AG04449 (cell line): Measurements from ENCODE around the gene FAM117B.

Experiments used
- CTCF ChIA-PET: fragments of 350-600 bp; formaldehyde crosslinking; extraction: SDS; loops from one replicate; lab custom pipeline; 2021; ENCODE audit warnings: antibody characterized with exemption; lab: Yijun Ruan, JAX
- POLR2A ChIA-PET: fragments of 400-600, 350-600 bp; formaldehyde crosslinking; extraction: SDS; loops from one replicate; lab custom pipeline; 2020; ENCODE audit warnings: antibody characterized with exemption, inconsistent platforms; lab: Yijun Ruan, JAX
- DNase-seq: peaks from one replicate; pipeline ENCODE4 v3.0.0-alpha.2; 2010; ENCODE audit warnings: low read depth, low spot score
- H3K4me3 ChIP-seq: 2 replicates; pipeline ENCODE4 v1.5.1; 2011; ENCODE audit warnings: low read depth, mild to moderate bottlenecking, control low read depth, low read length
- TF ChIP-seq, protein P1 (sequence below): IDR thresholded peaks from one replicate; pipeline ENCODE4 v1.5.1; 2011; ENCODE audit warnings: mild to moderate bottlenecking, moderate library complexity, low read length, control low read depth, inconsistent platforms; ENCODE audit not compliant: insufficient read depth; ENCODE audit errors: missing control alignments

FAM117B gene

GRCh38 chr2:202813387-202813786, 178.6 kb downstream of the FAM117B start:
- ChIA-PET POLR2A (no interaction called here), CTCF (interaction anchor here (1.4 kb wide), 1 partner anchor 15 kb away, joined by 4 read pairs; no protein-coding TSS in a partner anchor)
- no peak overlapping the region for H3K4me3 ChIP-seq
- TF ChIP-seq, protein P1, sequence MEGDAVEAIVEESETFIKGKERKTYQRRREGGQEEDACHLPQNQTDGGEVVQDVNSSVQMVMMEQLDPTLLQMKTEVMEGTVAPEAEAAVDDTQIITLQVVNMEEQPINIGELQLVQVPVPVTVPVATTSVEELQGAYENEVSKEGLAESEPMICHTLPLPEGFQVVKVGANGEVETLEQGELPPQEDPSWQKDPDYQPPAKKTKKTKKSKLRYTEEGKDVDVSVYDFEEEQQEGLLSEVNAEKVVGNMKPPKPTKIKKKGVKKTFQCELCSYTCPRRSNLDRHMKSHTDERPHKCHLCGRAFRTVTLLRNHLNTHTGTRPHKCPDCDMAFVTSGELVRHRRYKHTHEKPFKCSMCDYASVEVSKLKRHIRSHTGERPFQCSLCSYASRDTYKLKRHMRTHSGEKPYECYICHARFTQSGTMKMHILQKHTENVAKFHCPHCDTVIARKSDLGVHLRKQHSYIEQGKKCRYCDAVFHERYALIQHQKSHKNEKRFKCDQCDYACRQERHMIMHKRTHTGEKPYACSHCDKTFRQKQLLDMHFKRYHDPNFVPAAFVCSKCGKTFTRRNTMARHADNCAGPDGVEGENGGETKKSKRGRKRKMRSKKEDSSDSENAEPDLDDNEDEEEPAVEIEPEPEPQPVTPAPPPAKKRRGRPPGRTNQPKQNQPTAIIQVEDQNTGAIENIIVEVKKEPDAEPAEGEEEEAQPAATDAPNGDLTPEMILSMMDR, result no peak
- DNase-seq, result no peak

GRCh38 chr2:202814226-202814625, 179.5 kb downstream of the FAM117B start:
- H3K4me3 ChIP-seq, result no peak overlapping the region
- CTCF ChIA-PET, result interaction anchor here (0.6 to 3.4 kb wide), 3 partner anchors 14 to 476 kb away, joined by 3 to 13 read pairs (median 4); no protein-coding TSS in a partner anchor
- no peak for DNase-seq
- POLR2A ChIA-PET, result no interaction called here
- TF ChIP-seq, protein P1, result no peak

DNA sequence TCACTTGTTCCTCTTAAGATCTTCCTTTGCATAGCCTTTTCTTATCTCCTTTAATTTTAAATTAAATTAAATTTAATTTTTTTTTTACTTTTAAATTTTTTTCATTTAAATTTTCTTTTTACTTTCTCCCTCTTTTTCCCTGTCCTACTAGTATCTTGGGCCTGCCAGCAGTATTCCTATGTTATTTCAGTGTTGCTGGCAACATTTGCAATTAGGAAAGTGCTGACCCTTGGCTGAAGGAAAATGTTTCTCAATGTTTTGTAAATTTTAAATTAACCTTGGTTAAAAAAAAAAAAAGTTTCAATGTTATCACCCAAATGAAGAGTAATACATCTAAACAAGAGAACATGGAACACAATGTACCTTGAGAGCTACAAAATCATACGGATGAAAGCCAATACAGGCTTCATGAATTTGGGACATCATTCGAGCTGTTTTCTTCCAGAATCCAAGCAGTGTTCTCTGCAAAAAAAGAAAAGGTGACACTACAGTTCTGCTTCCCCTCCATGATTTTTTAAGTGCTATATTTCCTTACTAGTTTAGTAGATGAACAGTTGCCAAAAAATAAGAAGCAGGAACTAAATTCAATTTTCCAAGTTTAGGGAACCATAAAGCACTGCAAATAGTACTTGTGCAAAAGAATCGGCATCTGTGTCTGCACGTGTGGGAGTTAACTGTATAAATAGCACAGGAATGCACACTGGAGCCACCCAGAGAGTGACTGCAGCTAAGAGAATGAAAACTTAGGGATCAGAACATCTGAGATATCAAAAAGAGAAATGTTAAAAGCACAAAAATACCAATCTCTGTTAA, 181.0 kb downstream of the FAM117B start:
- TF ChIP-seq, protein P1, result no peak
- ChIA-PET CTCF (interaction anchor here (1.0 to 3.4 kb wide), 3 partner anchors 8 to 227 kb away, joined by 3 to 13 read pairs (median 5); no protein-coding TSS in a partner anchor), POLR2A (no interaction called here)
- no peak overlapping the region for H3K4me3 ChIP-seq
- no peak for DNase-seq

- no peak for DNase-seq
- H3K4me3 ChIP-seq, result no peak overlapping the region
- ChIA-PET POLR2A (no interaction called here), CTCF (interaction anchor here (1.8 kb wide), 1 partner anchor 15 kb away, joined by 4 read pairs; no protein-coding TSS in a partner anchor)
- TF ChIP-seq, protein P1, result no peak
These were observed 183.0 kb downstream of the FAM117B start for GRCh38 chr2:202817771-202818170.

- ChIA-PET POLR2A (no interaction called here), CTCF (interaction anchor here (1.8 kb wide), 1 partner anchor 15 kb away, joined by 4 read pairs; no protein-coding TSS in a partner anchor)
- TF ChIP-seq, protein P1, result no peak
- no peak overlapping the region for H3K4me3 ChIP-seq
- DNase-seq, result no peak
These were observed 183.6 kb downstream of the FAM117B start for GRCh38 chr2:202818321-202818720.
